Medulla oblongata (tissue), 1 donor: ENCODE results near the gene BIVM.
"Not testable (repeated sequence)": the region's sequence is repeated elsewhere in the genome, so short reads cannot be mapped to it uniquely, and the experiment has no call there.

ENCODE experiments used
- DNase-seq: peaks from one replicate; pipeline ENCODE4 v3.0.0-alpha.2; 2015; ENCODE audit errors: extremely low spot score

Gene BIVM

GRCh38 chr13:102798581-102799425 is at the start of gene BIVM, which contains the start of gene POGLUT2:
BIVM (plus strand) TSS chr13:102799119; CDS start chr13:102807268, 8,149 bp downstream.
POGLUT2 (minus strand) TSS chr13:102798976; CDS start chr13:102798670, 306 bp downstream.
- DNase-seq: peak; percentile 92

- DNase-seq: no peak
Observed at GRCh38 chr13:102751886-102752285, 47.0 kb upstream of the BIVM start.

GRCh38 chr13:102757006-102757405 is 41.9 kb upstream of the BIVM start:
- DNase-seq: no peak

- DNase-seq: no peak
Observed at GRCh38 chr13:102758842-102759241, 40.1 kb upstream of the BIVM start.

GRCh38 chr13:102761071-102761470 is 37.8 kb upstream of the BIVM start:
- DNase-seq: no peak

- DNase-seq: no peak
Observed at GRCh38 chr13:102763741-102764140, 35.2 kb upstream of the BIVM start.

- DNase-seq: no peak
Observed at GRCh38 chr13:102768909-102769308, 30.0 kb upstream of the BIVM start.

GRCh38 chr13:102769679-102770078 is 29.2 kb upstream of the BIVM start:
- DNase-seq: no peak

GRCh38 chr13:102770435-102770834 is 28.5 kb upstream of the BIVM start:
- DNase-seq: no peak

- no peak for DNase-seq
Observed at GRCh38 chr13:102771298-102772041, 27.4 kb upstream of the BIVM start.

- no peak for DNase-seq
Observed at GRCh38 chr13:102772042-102772425, 26.9 kb upstream of the BIVM start.

GRCh38 chr13:102773441-102774213 is 25.3 kb upstream of the BIVM start, which contains the start of gene TEX30:
TEX30 (minus strand) TSS chr13:102773786; CDS start chr13:102770026, 3,760 bp downstream.
- DNase-seq: peak; percentile 84

GRCh38 chr13:102774214-102774568 is 24.7 kb upstream of the BIVM start:
- no peak for DNase-seq

- DNase-seq: no peak
Observed at GRCh38 chr13:102774591-102775520, 24.1 kb upstream of the BIVM start.

GRCh38 chr13:102776271-102776670 is 22.6 kb upstream of the BIVM start:
- no peak for DNase-seq

- no peak for DNase-seq
Observed at GRCh38 chr13:102777736-102778135, 21.2 kb upstream of the BIVM start.

- no peak for DNase-seq
Observed at GRCh38 chr13:102779436-102780159, 19.3 kb upstream of the BIVM start.

- DNase-seq: not testable (repeated sequence)
Observed at GRCh38 chr13:102780656-102781055, 18.3 kb upstream of the BIVM start.

GRCh38 chr13:102781591-102781990 is 17.3 kb upstream of the BIVM start:
- DNase-seq: no peak

GRCh38 chr13:102784483-102784882 is 14.4 kb upstream of the BIVM start:
- no peak for DNase-seq
